GM21723 (cell line): ENCODE measurements around the gene TRAPPC3.

Experiments
- ATAC-seq: cut with Tn5 transposase; IDR thresholded peaks from one replicate; pipeline ENCODE4 v1.9.1; 2021; ENCODE audit warnings: mild to moderate bottlenecking, moderate library complexity; ENCODE audit not compliant: unreplicated experiment

Gene TRAPPC3

DNA sequence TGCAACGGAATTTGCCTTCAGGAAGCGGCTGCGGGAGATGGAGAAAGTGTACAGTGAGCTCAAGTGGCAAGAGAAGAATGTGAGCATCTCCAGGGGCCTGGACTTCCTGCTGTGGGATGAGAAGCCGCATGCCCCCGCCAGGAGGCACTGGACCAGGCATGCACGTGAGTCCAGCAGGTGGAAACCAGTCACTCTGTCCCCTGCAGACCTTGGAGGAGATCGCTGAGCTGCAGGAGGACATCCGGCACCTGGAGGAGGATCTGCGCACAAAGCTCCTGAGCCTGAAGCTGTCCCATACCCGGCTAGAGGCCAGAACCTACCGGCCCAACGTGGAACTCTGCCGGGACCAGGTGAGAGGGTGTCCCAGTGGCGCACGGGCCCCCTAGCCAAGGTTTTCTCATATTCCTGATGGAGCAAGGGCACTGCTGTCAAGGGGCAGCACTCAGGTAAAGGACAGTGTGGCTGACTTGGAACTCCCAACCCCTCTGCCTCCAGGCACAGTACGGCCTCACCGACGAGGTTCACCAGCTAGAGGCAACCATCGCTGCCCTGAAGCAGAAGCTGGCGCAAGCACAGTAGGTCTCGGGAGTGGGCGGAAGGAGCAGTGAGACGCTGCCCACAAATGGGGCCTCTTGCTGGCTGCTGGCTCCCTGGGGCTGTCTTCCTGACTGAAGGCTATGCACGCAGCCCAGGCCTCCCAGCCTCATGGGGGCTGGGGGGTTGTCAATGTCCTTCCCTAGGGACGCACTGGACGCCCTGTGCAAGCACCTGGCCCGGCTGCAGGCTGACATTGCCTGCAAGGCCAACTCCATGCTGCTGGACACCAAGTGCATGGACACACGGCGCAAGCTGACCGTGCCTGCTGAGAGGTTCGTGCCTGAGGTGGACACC lies 61.8 kb downstream of the TRAPPC3 start:
- no peak for ATAC-seq
